H9 (cell line): ENCODE data around the gene BAZ2A. TPM values are rescaled to one million over a fixed set of nuclear protein-coding genes. Genes with fewer than 3 reads are reported as not detected.
A peak's percentile ranks its signal among the peaks of the same experiment; 100 is the strongest.

Experiments
- DNase-seq: peaks from one replicate; pipeline ENCODE4 v3.0.0-alpha.2; 2017
- H2AFZ ChIP-seq: one replicate; pipeline ENCODE4 v1.6.1; 2013; ENCODE audit warnings: mild to moderate bottlenecking, low read length, control low read depth, moderate library complexity
- H2AK5ac ChIP-seq: 2 replicates; pipeline ENCODE4 v1.6.1; 2013; ENCODE audit warnings: low read length, control low read depth, mixed read lengths; ENCODE audit not compliant: insufficient read length
- H2BK120ac ChIP-seq: one replicate; pipeline ENCODE4 v1.6.1; 2013; ENCODE audit warnings: low read depth, mild to moderate bottlenecking, low read length, control low read depth, inconsistent platforms; ENCODE audit not compliant: poor library complexity, severe bottlenecking
- H2BK12ac ChIP-seq: 2 replicates; pipeline ENCODE4 v1.6.1; 2013; ENCODE audit warnings: low read length, control low read depth, mixed read lengths, low read depth; ENCODE audit not compliant: insufficient read length
- H2BK15ac ChIP-seq: 2 replicates; pipeline ENCODE4 v1.6.1; 2013; ENCODE audit warnings: low read depth, low read length, control low read depth
- H2BK20ac ChIP-seq: one replicate; pipeline ENCODE4 v1.6.1; 2013; ENCODE audit warnings: low read depth, mild to moderate bottlenecking, low read length, control low read depth, inconsistent platforms; ENCODE audit not compliant: poor library complexity, severe bottlenecking
- H2BK5ac ChIP-seq: 2 replicates; pipeline ENCODE4 v1.6.1; 2013; ENCODE audit warnings: low read length, control low read depth, mixed read lengths; ENCODE audit not compliant: insufficient read length
- H3K14ac ChIP-seq: 2 replicates; pipeline ENCODE4 v1.6.1; 2013; ENCODE audit warnings: low read length, control low read depth; ENCODE audit not compliant: insufficient read depth
- H3K18ac ChIP-seq: 2 replicates; pipeline ENCODE4 v1.6.1; 2013; ENCODE audit warnings: low read depth, mild to moderate bottlenecking, mixed read lengths, low read length, control low read depth; ENCODE audit not compliant: insufficient read length
- H3K23ac ChIP-seq: 2 replicates; pipeline ENCODE4 v1.6.1; 2013; ENCODE audit warnings: low read length, control low read depth, mixed read lengths, low read depth; ENCODE audit not compliant: insufficient read length
- H3K23me2 ChIP-seq: 2 replicates; pipeline ENCODE4 v1.6.1; 2013; ENCODE audit warnings: low read depth, mild to moderate bottlenecking, mixed read lengths, low read length, control low read depth; ENCODE audit not compliant: insufficient read length, poor library complexity, severe bottlenecking
- H3K27ac ChIP-seq: 2 replicates; pipeline ENCODE4 v1.5.1; 2013; ENCODE audit warnings: low read length, control low read depth, mixed read lengths, low read depth; ENCODE audit not compliant: insufficient read length
- H3K27me3 ChIP-seq: 2 replicates; pipeline ENCODE4 v1.6.1; 2013; ENCODE audit warnings: low read length, control low read depth, inconsistent platforms; ENCODE audit not compliant: insufficient read depth
- H3K4ac ChIP-seq: 2 replicates; pipeline ENCODE4 v1.6.1; 2013; ENCODE audit warnings: low read depth, mild to moderate bottlenecking, control low read depth, inconsistent platforms, low read length, moderate library complexity
- H3K4me1 ChIP-seq: 2 replicates; pipeline ENCODE4 v1.6.1; 2013; ENCODE audit warnings: low read length, control low read depth, inconsistent platforms; ENCODE audit not compliant: insufficient read depth
- H3K4me2 ChIP-seq: 2 replicates; pipeline ENCODE4 v1.6.1; 2013; ENCODE audit warnings: low read length, control low read depth, mixed read lengths; ENCODE audit not compliant: insufficient read length, insufficient read depth
- H3K56ac ChIP-seq: 2 replicates; pipeline ENCODE4 v1.6.1; 2013; ENCODE audit warnings: low read depth, mild to moderate bottlenecking, mixed read lengths, low read length, control low read depth; ENCODE audit not compliant: insufficient read length
- H3K79me1 ChIP-seq: 2 replicates; pipeline ENCODE4 v1.6.1; 2013; ENCODE audit warnings: low read depth, mild to moderate bottlenecking, moderate library complexity, low read length, control low read depth, inconsistent platforms; ENCODE audit not compliant: insufficient read depth, poor library complexity, severe bottlenecking
- H3K79me2 ChIP-seq: 2 replicates; pipeline ENCODE4 v1.6.1; 2013; ENCODE audit warnings: low read length, control low read depth, inconsistent platforms; ENCODE audit not compliant: insufficient read depth
- H3K9ac ChIP-seq: 2 replicates; pipeline ENCODE4 v1.6.1; 2013; ENCODE audit warnings: low read length, control low read depth, mixed read lengths; ENCODE audit not compliant: insufficient read length; ENCODE audit errors: extremely low read depth
- H3K9me3 ChIP-seq: one replicate; pipeline ENCODE4 v1.6.1; 2013; ENCODE audit warnings: low read depth, low read length, inconsistent platforms; ENCODE audit not compliant: control insufficient read depth
- H3T11ph ChIP-seq: one replicate; pipeline ENCODE4 v1.6.1; 2013; ENCODE audit warnings: mild to moderate bottlenecking, low read length, control low read depth, inconsistent platforms
- H4K20me1 ChIP-seq: one replicate; pipeline ENCODE4 v1.6.1; 2013; ENCODE audit not compliant: control insufficient read depth, insufficient read length, insufficient read depth
- H4K5ac ChIP-seq: 2 replicates; pipeline ENCODE4 v1.6.1; 2013; ENCODE audit warnings: low read depth, mild to moderate bottlenecking, mixed read lengths, low read length, control low read depth; ENCODE audit not compliant: insufficient read length
- H4K8ac ChIP-seq: replicated peaks from 2 replicates; pipeline ENCODE4 v1.6.1; 2013; ENCODE audit warnings: low read length, control low read depth, mixed read lengths, low read depth; ENCODE audit not compliant: insufficient read length
- H4K91ac ChIP-seq: 2 replicates; pipeline ENCODE4 v1.6.1; 2013; ENCODE audit warnings: low read depth, mild to moderate bottlenecking, moderate library complexity, mixed read lengths, low read length, control low read depth; ENCODE audit not compliant: insufficient read length
- H3K27ac Mint-ChIP-seq, 3 experiments: 2 replicates in 2 of 3; 3 replicates in 1 of 3; pipeline ENCODE4 v1.8.0; 2020 to 2021; ENCODE audit warnings: mixed read lengths in 3 of 3, mild to moderate bottlenecking in 1 of 3, moderate library complexity in 1 of 3
- H3K27me3 Mint-ChIP-seq: 2 replicates; pipeline ENCODE4 v1.8.0; 2021; ENCODE audit warnings: low read depth, mild to moderate bottlenecking, moderate library complexity, mixed read lengths
- H3K36me3 Mint-ChIP-seq, 3 experiments: 2 replicates in 2 of 3; 3 replicates in 1 of 3; pipeline ENCODE4 v1.8.0; 2020 to 2021; ENCODE audit warnings: low read depth in 3 of 3, mixed read lengths in 3 of 3; ENCODE audit not compliant: insufficient read depth in 1 of 3
- H3K4me1 Mint-ChIP-seq, 2 experiments: 2 replicates each; pipeline ENCODE4 v1.8.0; 2020; ENCODE audit warnings: mixed read lengths in 2 of 2
- H3K4me3 Mint-ChIP-seq, 2 experiments: 2 replicates in 1 of 2; 3 replicates in 1 of 2; pipeline ENCODE4 v1.8.0; 2020 to 2021; ENCODE audit warnings: mild to moderate bottlenecking in 2 of 2, mixed read lengths in 2 of 2, moderate library complexity in 1 of 2
- H3K9me3 Mint-ChIP-seq, 2 experiments: 2 replicates in 1 of 2; 3 replicates in 1 of 2; pipeline ENCODE4 v1.8.0; 2020; ENCODE audit warnings: mild to moderate bottlenecking in 2 of 2, mixed read lengths in 2 of 2, moderate library complexity in 1 of 2
- CTCF ChIP-seq: fragments of 200-600 bp; sonication (generic); conservative IDR thresholded peaks from 3 replicates; pipeline ENCODE4 v1.8.0; 2021; ENCODE audit warnings: antibody characterized with exemption, mild to moderate bottlenecking
- WGBS: extraction: QIAGEN DNeasy Blood & Tissue Kit; methylation state at CpG from one replicate; pipeline ENCODE4 v1.1.7; 2013; ENCODE audit warnings: missing lambda C conversion rate, low lambda C conversion rate, mixed read lengths; ENCODE audit not compliant: insufficient read length; ENCODE audit errors: extremely low coverage; 5-methylcytosine and 5-hydroxymethylcytosine counted together
- total RNA-seq: library from RNA; stranded (reverse); gene quantifications from 2 replicates; pipeline ENCODE4 v1.2.1, GENCODE V29; 2021

Gene BAZ2A
- total RNA-seq, 1 experiment from 2014 or later, result 108 TPM

GRCh38 chr12:56565510-56566101 is 64.5 kb downstream of the BAZ2A start:
- H3K14ac ChIP-seq, result peak overlapping the region; percentile 74
- H3K4me2 ChIP-seq, result peak overlapping the region; percentile 8
- no peak overlapping the region for H3K4ac ChIP-seq
- no peaks in the 10 kb centered on the region for H3K9me3 Mint-ChIP-seq
- peak overlapping the region; percentile 36 for H3K18ac ChIP-seq
- H3K4me1 ChIP-seq, result no peaks in the 10 kb centered on the region; the same call in 1 of the 2 replicates
- WGBS, result no CpG with 5 or more reads among the region's 6 CpGs
- H3K4me1 Mint-ChIP-seq, result peaks cover 9 to 10% of the 10 kb centered on the region in 2 experiments
- DNase-seq, result peak; percentile 80
- H3T11ph ChIP-seq, result no peak overlapping the region
- no peak overlapping the region for H3K56ac ChIP-seq
- no peaks in the 10 kb centered on the region for H3K9me3 ChIP-seq
- peaks cover 2% of the 10 kb centered on the region for H4K20me1 ChIP-seq
- no peaks in the 10 kb centered on the region; a peak in 2 of 7 replicates for H3K36me3 Mint-ChIP-seq
- no peak overlapping the region for H2BK15ac ChIP-seq
- H3K27ac Mint-ChIP-seq, result peak overlapping the region in 2 of 3 experiments; percentile 86 to 89; a peak in 6 of 7 replicates
- H2BK120ac ChIP-seq, result no peak overlapping the region
- H3K27me3 ChIP-seq, result no peaks in the 10 kb centered on the region
- no peaks in the 10 kb centered on the region for H3K23me2 ChIP-seq
- no peaks in the 10 kb centered on the region for H3K79me2 ChIP-seq
- H3K23ac ChIP-seq, result no peak overlapping the region
- H4K8ac ChIP-seq, result no peak overlapping the region
- no peak overlapping the region for H4K91ac ChIP-seq
- no peak overlapping the region for H2AK5ac ChIP-seq
- H3K27ac ChIP-seq, result no peak overlapping the region
- no peak overlapping the region for H2BK5ac ChIP-seq
- H3K79me1 ChIP-seq, result no peaks in the 10 kb centered on the region
- H3K27me3 Mint-ChIP-seq, result no peaks in the 10 kb centered on the region
- no peak overlapping the region for H2AFZ ChIP-seq
- no peak overlapping the region for H2BK12ac ChIP-seq
- no peak for TF ChIP-seq CTCF
- H3K4me3 Mint-ChIP-seq, result peak overlapping the region in 1 of 2 experiments; percentile 9; a peak in 2 of 5 replicates
- H2BK20ac ChIP-seq, result no peak overlapping the region
- H4K5ac ChIP-seq, result no peak overlapping the region
- H3K9ac ChIP-seq, result no peak overlapping the region
